Fibroblast of mammary gland (primary cell): ENCODE results near the gene CSTPP1.

Experiments
- DNase-seq: peaks from one replicate; pipeline ENCODE4 v3.0.0-alpha.2; 2010; ENCODE audit warnings: low read depth
- H3K4me3 ChIP-seq: 2 replicates; pipeline ENCODE4 v1.5.1; 2011; ENCODE audit warnings: low read depth, mild to moderate bottlenecking, low read length, moderate library complexity; ENCODE audit not compliant: control insufficient read depth
- TF ChIP-seq, protein P1 (sequence below): conservative IDR thresholded peaks from 2 replicates; pipeline ENCODE4 v1.5.1; 2011; ENCODE audit warnings: low read depth, low read length, inconsistent platforms; ENCODE audit not compliant: control insufficient read depth, insufficient read depth

CSTPP1 gene

DNA sequence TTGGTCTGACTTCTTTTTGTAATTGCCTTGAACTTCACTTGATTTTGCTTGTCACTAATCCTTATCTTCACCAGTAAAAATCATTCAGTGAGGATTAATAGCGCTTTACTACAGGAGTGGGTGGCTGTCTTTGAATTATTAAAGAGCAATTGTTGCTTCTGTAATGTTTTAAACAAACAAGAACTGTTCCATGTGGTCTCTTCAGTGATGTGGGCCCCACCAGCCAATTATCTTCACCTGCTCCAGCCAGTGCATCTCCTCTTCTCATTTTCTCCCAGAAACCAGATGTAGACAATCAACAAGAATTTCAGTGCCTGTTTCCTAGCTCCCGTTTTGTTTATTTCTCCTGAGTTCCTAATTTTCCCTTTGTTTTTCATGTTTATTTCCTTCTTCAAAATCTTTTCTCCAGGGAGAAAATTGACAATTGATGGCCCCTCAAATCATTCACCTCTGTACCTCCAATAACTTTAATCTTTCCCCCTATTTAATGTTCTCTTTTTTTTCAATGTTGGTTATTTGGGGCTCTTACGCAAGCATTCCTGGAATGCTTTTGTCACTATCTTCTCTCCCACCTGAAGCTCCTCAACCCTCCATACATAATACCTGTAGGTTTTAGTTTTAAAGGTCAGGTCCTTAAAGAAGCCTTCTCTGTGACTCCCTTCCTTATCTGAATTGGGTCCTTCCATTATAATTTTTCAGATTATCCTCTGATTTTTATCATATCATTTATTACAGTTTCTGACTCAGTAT is 125.0 kb downstream of the CSTPP1 start:
- DNase-seq: no peak
- no peak overlapping the region for H3K4me3 ChIP-seq
- TF ChIP-seq, protein P1, sequence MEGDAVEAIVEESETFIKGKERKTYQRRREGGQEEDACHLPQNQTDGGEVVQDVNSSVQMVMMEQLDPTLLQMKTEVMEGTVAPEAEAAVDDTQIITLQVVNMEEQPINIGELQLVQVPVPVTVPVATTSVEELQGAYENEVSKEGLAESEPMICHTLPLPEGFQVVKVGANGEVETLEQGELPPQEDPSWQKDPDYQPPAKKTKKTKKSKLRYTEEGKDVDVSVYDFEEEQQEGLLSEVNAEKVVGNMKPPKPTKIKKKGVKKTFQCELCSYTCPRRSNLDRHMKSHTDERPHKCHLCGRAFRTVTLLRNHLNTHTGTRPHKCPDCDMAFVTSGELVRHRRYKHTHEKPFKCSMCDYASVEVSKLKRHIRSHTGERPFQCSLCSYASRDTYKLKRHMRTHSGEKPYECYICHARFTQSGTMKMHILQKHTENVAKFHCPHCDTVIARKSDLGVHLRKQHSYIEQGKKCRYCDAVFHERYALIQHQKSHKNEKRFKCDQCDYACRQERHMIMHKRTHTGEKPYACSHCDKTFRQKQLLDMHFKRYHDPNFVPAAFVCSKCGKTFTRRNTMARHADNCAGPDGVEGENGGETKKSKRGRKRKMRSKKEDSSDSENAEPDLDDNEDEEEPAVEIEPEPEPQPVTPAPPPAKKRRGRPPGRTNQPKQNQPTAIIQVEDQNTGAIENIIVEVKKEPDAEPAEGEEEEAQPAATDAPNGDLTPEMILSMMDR: no peak

DNA sequence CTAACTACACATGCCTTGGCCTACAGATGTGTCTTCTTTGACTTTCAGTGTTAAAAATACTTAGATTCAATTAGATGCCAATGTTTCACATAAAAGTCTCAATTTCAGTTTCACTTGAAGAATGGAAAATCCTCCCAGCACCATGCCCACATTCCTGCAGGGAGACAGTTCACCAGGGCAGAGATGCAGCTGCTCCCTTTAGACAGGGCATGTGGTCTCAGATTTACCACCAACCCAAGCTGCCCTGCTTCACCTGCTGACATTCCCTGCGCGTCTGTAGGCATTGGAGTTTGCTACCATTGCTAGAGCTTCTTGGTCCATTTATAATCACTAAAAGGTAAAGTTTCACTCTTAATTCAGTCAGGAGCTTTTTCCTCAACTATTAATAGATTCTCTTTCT is 126.2 kb downstream of the CSTPP1 start:
- H3K4me3 ChIP-seq: no peak overlapping the region
- DNase-seq: no peak
- TF ChIP-seq, protein P1: no peak

DNA sequence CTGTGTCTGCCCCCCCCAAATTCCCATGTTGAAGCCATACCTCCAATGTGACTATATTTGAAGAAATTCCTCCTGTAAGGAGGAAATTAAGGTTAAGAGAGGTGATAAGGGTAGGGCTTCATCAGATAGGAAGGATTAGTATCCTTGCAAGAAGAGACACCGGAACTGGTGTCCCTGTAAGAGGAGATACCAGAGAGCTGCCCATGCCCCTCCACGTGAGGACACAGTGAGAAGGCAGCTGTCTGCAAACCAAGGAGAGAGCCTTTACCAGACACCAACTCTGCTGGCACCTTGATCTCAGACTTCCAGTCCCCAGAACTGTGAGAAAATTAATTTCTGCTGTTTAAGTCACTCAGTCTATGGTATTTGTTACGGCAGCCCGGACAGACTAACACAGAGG is 130.8 kb downstream of the CSTPP1 start:
- no peak for DNase-seq
- TF ChIP-seq, protein P1: no peak
- H3K4me3 ChIP-seq: no peak overlapping the region

DNA sequence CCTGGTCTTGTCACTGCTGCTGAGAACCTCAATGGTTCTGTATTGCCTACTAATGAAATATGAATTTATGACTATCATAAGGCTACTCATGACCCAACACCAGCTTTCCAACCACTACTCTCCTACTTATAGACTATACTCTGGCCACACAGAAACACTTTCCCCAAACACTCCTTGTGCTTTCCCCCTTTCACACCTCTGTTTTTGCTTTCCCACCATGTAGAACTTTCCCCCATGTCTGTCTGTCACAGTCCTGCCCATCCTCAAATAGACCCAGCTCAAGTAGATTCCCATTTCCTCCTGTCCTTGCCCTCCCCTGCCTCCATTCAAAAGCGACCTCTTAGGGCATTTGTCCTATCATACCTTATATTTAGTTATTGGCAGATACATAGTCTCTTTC is 134.2 kb downstream of the CSTPP1 start:
- DNase-seq: no peak
- TF ChIP-seq, protein P1: no peak
- H3K4me3 ChIP-seq: no peak overlapping the region

DNA sequence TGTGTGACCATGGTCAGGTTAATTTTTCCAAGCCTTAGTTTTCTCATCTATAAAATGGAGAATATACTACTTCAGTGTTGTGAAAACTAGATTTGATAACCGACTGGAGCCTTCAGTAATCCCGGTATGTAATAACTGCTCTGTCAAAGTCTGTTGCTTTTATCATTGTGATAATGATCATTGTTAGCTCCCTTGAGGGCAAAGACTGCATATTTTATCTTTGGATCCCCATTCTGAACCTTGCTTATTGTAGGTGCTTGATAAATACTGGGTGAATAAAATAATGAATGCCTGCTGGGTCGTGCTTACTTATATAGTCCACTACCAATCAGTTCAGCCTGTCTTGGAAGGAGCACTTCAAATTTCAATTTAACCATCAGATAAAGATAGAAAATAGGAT is 134.8 kb downstream of the CSTPP1 start:
- TF ChIP-seq, protein P1: no peak
- DNase-seq: no peak
- no peak overlapping the region for H3K4me3 ChIP-seq

DNA sequence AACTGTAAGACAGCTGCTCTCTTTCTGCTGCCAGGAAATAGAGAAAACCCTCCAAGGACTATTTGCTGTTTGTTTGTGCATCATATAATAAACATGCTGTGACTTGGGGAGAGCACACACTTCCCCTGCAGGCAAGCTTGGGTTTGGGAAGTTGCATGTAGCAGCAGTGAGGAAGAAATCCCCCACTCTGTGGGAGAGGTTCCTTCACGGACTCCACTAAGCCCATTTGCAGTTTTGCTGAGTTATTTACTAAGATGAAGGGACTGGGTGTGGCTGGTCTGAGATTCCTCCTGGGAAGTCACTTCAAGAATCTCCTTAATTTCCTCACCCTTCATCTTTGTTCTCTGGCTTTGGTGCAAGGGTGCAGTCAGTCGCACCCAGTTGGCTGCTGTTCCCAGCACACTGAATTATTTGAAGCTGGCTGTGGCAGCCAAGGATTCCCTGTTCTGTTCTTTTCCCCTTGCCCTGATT is 135.3 kb downstream of the CSTPP1 start:
- DNase-seq: no peak
- H3K4me3 ChIP-seq: no peak overlapping the region
- TF ChIP-seq, protein P1: no peak
